MCF 10A (cell line): Measurements from ENCODE around the gene SUPT20HL2. TPM values are rescaled to one million over a fixed set of nuclear protein-coding genes. Genes with fewer than 3 reads are reported as not detected.

Experiments
- BruUV-seq: library from RNA; stranded (reverse); fragments of 400-500 nt; replicated peaks from 2 replicates; lab custom pipeline; 2021; lab: Mats Ljungman, UMichigan
- CTCF ChIA-PET: fragments of 300-600 bp; sonication (Branson Sonifier 250); formaldehyde crosslinking; extraction: SDS; loops from one replicate; lab custom pipeline; 2021; ENCODE audit warnings: antibody characterized with exemption, inconsistent platforms; lab: Yijun Ruan, JAX
- POLR2A ChIA-PET: fragments of 300-600, 350-650 bp; sonication (Branson Sonifier 250); formaldehyde crosslinking; extraction: SDS; loops from one replicate; lab custom pipeline; 2020; ENCODE audit warnings: antibody characterized with exemption, inconsistent platforms; lab: Yijun Ruan, JAX
- DNase-seq: peaks from one replicate; pipeline ENCODE4 v3.0.0-alpha.2; 2018; ENCODE audit not compliant: unreplicated experiment
- H3K27ac Mint-ChIP-seq: one replicate; pipeline ENCODE4 v1.8.0; 2022; ENCODE audit warnings: mild to moderate bottlenecking, low read depth, mixed read lengths; ENCODE audit not compliant: unreplicated experiment
- H3K27me3 Mint-ChIP-seq: one replicate; pipeline ENCODE4 v1.8.0; 2022; ENCODE audit warnings: mixed read lengths; ENCODE audit not compliant: insufficient read depth, unreplicated experiment
- H3K36me3 Mint-ChIP-seq: one replicate; pipeline ENCODE4 v1.8.0; 2022; ENCODE audit warnings: mild to moderate bottlenecking, moderate library complexity, mixed read lengths; ENCODE audit not compliant: insufficient read depth, unreplicated experiment
- H3K4me1 Mint-ChIP-seq: one replicate; pipeline ENCODE4 v1.8.0; 2022; ENCODE audit warnings: mixed read lengths; ENCODE audit not compliant: insufficient read depth, unreplicated experiment
- H3K4me3 Mint-ChIP-seq: one replicate; pipeline ENCODE4 v1.8.0; 2022; ENCODE audit warnings: mild to moderate bottlenecking, moderate library complexity, mixed read lengths; ENCODE audit not compliant: unreplicated experiment
- H3K9me3 Mint-ChIP-seq: one replicate; pipeline ENCODE4 v1.8.0; 2022; ENCODE audit warnings: mixed read lengths; ENCODE audit not compliant: unreplicated experiment
- intact Hi-C: fragments of 100-400 bp; cut with micrococcal nuclease; formaldehyde crosslinking; loops from 2 replicates; pipeline ENCODE4 v1.14.1; 2022
- total RNA-seq: library from RNA; stranded (reverse); gene quantifications from 2 replicates; pipeline ENCODE4 v1.2.3, GENCODE V29; 2022
- TF ChIP-seq, protein P1 (sequence below): fragments of 200-600 bp; IDR thresholded peaks from one replicate; pipeline ENCODE4 v1.8.0; 2022; ENCODE audit warnings: antibody characterized with exemption, mild to moderate bottlenecking; ENCODE audit not compliant: unreplicated experiment

SUPT20HL2 gene
- total RNA-seq, 1 experiment from 2014 or later = not detected

GRCh38 chrX:24292353-24292752, 21.5 kb downstream of the SUPT20HL2 start:
- POLR2A ChIA-PET = no interaction called here
- BruUV-seq = no TSS peak
- Mint-ChIP-seq H3K27me3 (peaks cover 69% of the 10 kb centered on the region), H3K9me3 (no peaks in the 10 kb centered on the region), H3K4me3 (no peak overlapping the region), H3K27ac (no peak overlapping the region), H3K36me3 (peaks cover 5% of the 10 kb centered on the region), H3K4me1 (no peaks in the 10 kb centered on the region)
- CTCF ChIA-PET = no interaction called here
- TF ChIP-seq, protein P1, sequence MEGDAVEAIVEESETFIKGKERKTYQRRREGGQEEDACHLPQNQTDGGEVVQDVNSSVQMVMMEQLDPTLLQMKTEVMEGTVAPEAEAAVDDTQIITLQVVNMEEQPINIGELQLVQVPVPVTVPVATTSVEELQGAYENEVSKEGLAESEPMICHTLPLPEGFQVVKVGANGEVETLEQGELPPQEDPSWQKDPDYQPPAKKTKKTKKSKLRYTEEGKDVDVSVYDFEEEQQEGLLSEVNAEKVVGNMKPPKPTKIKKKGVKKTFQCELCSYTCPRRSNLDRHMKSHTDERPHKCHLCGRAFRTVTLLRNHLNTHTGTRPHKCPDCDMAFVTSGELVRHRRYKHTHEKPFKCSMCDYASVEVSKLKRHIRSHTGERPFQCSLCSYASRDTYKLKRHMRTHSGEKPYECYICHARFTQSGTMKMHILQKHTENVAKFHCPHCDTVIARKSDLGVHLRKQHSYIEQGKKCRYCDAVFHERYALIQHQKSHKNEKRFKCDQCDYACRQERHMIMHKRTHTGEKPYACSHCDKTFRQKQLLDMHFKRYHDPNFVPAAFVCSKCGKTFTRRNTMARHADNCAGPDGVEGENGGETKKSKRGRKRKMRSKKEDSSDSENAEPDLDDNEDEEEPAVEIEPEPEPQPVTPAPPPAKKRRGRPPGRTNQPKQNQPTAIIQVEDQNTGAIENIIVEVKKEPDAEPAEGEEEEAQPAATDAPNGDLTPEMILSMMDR = no peak
- intact Hi-C loops = no loop called here
- no peak for DNase-seq

GRCh38 chrX:24285082-24285481, 28.8 kb downstream of the SUPT20HL2 start:
- no peaks in the 10 kb centered on the region for H3K9me3 Mint-ChIP-seq
- H3K36me3 Mint-ChIP-seq = no peaks in the 10 kb centered on the region
- CTCF ChIA-PET = interaction anchor here (0.6 to 1.0 kb wide), 2 partner anchors 25 to 34 kb away, joined by 3 read pairs; no protein-coding TSS in a partner anchor
- no TSS peak for BruUV-seq
- POLR2A ChIA-PET = no interaction called here
- peak; percentile 29 for DNase-seq
- no peaks in the 10 kb centered on the region for H3K4me1 Mint-ChIP-seq
- H3K27ac Mint-ChIP-seq = no peak overlapping the region
- peaks cover 93% of the 10 kb centered on the region for H3K27me3 Mint-ChIP-seq
- intact Hi-C loops = no loop called here
- TF ChIP-seq, protein P1 = no peak
- H3K4me3 Mint-ChIP-seq = no peak overlapping the region

- ChIA-PET POLR2A (no interaction called here), CTCF (interaction anchor here (0.6 to 0.9 kb wide), 2 partner anchors 24 to 861 kb away, joined by 3 to 7 read pairs; no protein-coding TSS in a partner anchor)
- Mint-ChIP-seq H3K27ac (no peak overlapping the region), H3K9me3 (no peaks in the 10 kb centered on the region), H3K36me3 (no peaks in the 10 kb centered on the region), H3K4me1 (no peaks in the 10 kb centered on the region), H3K4me3 (no peak overlapping the region), H3K27me3 (peaks cover 93% of the 10 kb centered on the region)
- no TSS peak for BruUV-seq
- TF ChIP-seq, protein P1 = no peak
- no peak for DNase-seq
- intact Hi-C loops = no loop called here
Measured at GRCh38 chrX:24283127-24283794, 30.6 kb downstream of the SUPT20HL2 start.

- no peak for DNase-seq
- Mint-ChIP-seq H3K27ac (no peak overlapping the region), H3K9me3 (no peaks in the 10 kb centered on the region), H3K27me3 (peaks cover 93% of the 10 kb centered on the region), H3K4me1 (no peaks in the 10 kb centered on the region), H3K4me3 (no peak overlapping the region), H3K36me3 (no peaks in the 10 kb centered on the region)
- CTCF ChIA-PET = interaction anchor here (0.6 to 0.9 kb wide), 4 partner anchors 11 to 862 kb away, joined by 3 to 7 read pairs (median 4); no protein-coding TSS in a partner anchor
- POLR2A ChIA-PET = no interaction called here
- no TSS peak for BruUV-seq
- intact Hi-C loops = no loop called here
- TF ChIP-seq, protein P1 = no peak
Measured at GRCh38 chrX:24282381-24283126, 31.3 kb downstream of the SUPT20HL2 start.
